SK-N-MC (cell line): Measurements from ENCODE around the gene PWWP2B.

Experiments
- DNase-seq: peaks from one replicate; pipeline ENCODE4 v3.0.0-alpha.2; 2011; ENCODE audit warnings: low read depth, low spot score
- H3K27ac ChIP-seq: fragments of 200-600 bp; sonication (generic); 2 replicates; pipeline ENCODE4 v1.5.1; 2016; ENCODE audit warnings: mixed run types
- H3K36me3 ChIP-seq: fragments of 200-600 bp; sonication (generic); 2 replicates; pipeline ENCODE4 v1.6.1; 2017; ENCODE audit warnings: antibody characterized with exemption, low read length, mixed read lengths; ENCODE audit not compliant: insufficient read depth
- H3K4me3 ChIP-seq: fragments of 200-600 bp; sonication (generic); 2 replicates; pipeline ENCODE4 v1.5.1; 2016
- H3K9ac ChIP-seq: fragments of 200-600 bp; sonication (generic); 2 replicates; pipeline ENCODE4 v1.8.0; 2017; ENCODE audit warnings: mixed run types, mixed read lengths; ENCODE audit not compliant: insufficient read length
- H3K9me3 ChIP-seq: fragments of 200-600 bp; sonication (generic); 2 replicates; pipeline ENCODE4 v1.6.1; 2017; ENCODE audit warnings: low read depth, mild to moderate bottlenecking, antibody characterized with exemption, low read length, moderate library complexity, mixed read lengths
- EZH2 ChIP-seq: fragments of 200-600 bp; sonication (generic); IDR thresholded peaks from one replicate; pipeline ENCODE4 v1.6.1; 2017; ENCODE audit warnings: antibody characterized with exemption
- FOXP2 ChIP-seq: optimal IDR thresholded peaks from 2 replicates; pipeline ENCODE3; 2011; ENCODE audit warnings: mild to moderate bottlenecking, moderate library complexity; ENCODE audit not compliant: insufficient read depth; ENCODE audit errors: extremely low read length, control extremely low read depth
- POLR2AphosphoS5 ChIP-seq: IDR thresholded peaks from 2 replicates; pipeline ENCODE4 v1.6.1; 2012; ENCODE audit warnings: mild to moderate bottlenecking, low read depth, low read length, borderline replicate concordance

Gene PWWP2B

GRCh38 chr10:132394201-132394811 is 2.7 kb upstream of the PWWP2B start:
- Histone ChIP-seq H3K4me3 (no peak overlapping the region), H3K36me3 (no peaks in the 10 kb centered on the region), H3K27ac (no peak overlapping the region), H3K9me3 (no peaks in the 10 kb centered on the region), H3K9ac (no peak overlapping the region)
- DNase-seq = no peak
- no peak for TF ChIP-seq EZH2
- TF ChIP-seq FOXP2 = no peak

- Histone ChIP-seq H3K4me3 (no peak overlapping the region), H3K9me3 (no peaks in the 10 kb centered on the region), H3K27ac (peak overlapping the region; percentile 31; the same call in 1 of the 2 replicates), H3K36me3 (no peaks in the 10 kb centered on the region), H3K9ac (no peak overlapping the region)
- no peak for DNase-seq
- no peak for TF ChIP-seq EZH2
- TF ChIP-seq POLR2AphosphoS5 = no peak
- TF ChIP-seq FOXP2 = no peak
These were observed 1.9 kb upstream of the PWWP2B start for GRCh38 chr10:132394936-132395703.

GRCh38 chr10:132395704-132396493 is 1.1 kb upstream of the PWWP2B start:
- H3K27ac ChIP-seq = no peak overlapping the region; the same call in 1 of the 2 replicates
- H3K9ac ChIP-seq = peak overlapping the region; percentile 41
- no peak for TF ChIP-seq POLR2AphosphoS5
- TF ChIP-seq EZH2 = no peak
- no peak for TF ChIP-seq FOXP2
- no peaks in the 10 kb centered on the region for H3K9me3 ChIP-seq
- H3K4me3 ChIP-seq = peak overlapping the region; percentile 65
- no peak for DNase-seq
- no peaks in the 10 kb centered on the region for H3K36me3 ChIP-seq

GRCh38 chr10:132396494-132397035 is 435 bp upstream of the PWWP2B start:
- no peaks in the 10 kb centered on the region for H3K36me3 ChIP-seq
- peak overlapping the region; percentile 41 for H3K9ac ChIP-seq
- peak overlapping the region; percentile 65 for H3K4me3 ChIP-seq
- TF ChIP-seq FOXP2 = no peak
- no peak for TF ChIP-seq EZH2
- TF ChIP-seq POLR2AphosphoS5 = no peak
- no peaks in the 10 kb centered on the region for H3K9me3 ChIP-seq
- DNase-seq = no peak
- H3K27ac ChIP-seq = no peak overlapping the region

- Histone ChIP-seq H3K4me3 (peak overlapping the region; percentile 78), H3K27ac (peak overlapping the region; percentile 54; the same call in 1 of the 2 replicates), H3K9me3 (no peaks in the 10 kb centered on the region), H3K9ac (peak overlapping the region; percentile 75), H3K36me3 (no peaks in the 10 kb centered on the region)
- no peak for TF ChIP-seq FOXP2
- no peak for TF ChIP-seq EZH2
- TF ChIP-seq POLR2AphosphoS5 = no peak
- DNase-seq = no peak
These were observed 918 bp downstream of the PWWP2B start for GRCh38 chr10:132397671-132398565.

- no peak for TF ChIP-seq EZH2
- no peak for TF ChIP-seq FOXP2
- TF ChIP-seq POLR2AphosphoS5 = no peak
- no peak overlapping the region for H3K27ac ChIP-seq
- no peak overlapping the region for H3K9ac ChIP-seq
- peak overlapping the region; percentile 78 for H3K4me3 ChIP-seq
- no peaks in the 10 kb centered on the region for H3K9me3 ChIP-seq
- no peak for DNase-seq
- no peaks in the 10 kb centered on the region for H3K36me3 ChIP-seq
These were observed 1.6 kb downstream of the PWWP2B start for GRCh38 chr10:132398566-132398991.
